Measurements from ENCODE around the gene TMEM179B. TPM values are rescaled to one million over a fixed set of nuclear protein-coding genes. Genes with fewer than 3 reads are reported as not detected.

TMEM179B gene
- total and polyA plus RNA-seq, 9 of the 15 experiments (the other 6 are each of a cell fraction or from before 2014, with no cell fraction given), result 27.7 to 105 (median 37.0) TPM

DNA sequence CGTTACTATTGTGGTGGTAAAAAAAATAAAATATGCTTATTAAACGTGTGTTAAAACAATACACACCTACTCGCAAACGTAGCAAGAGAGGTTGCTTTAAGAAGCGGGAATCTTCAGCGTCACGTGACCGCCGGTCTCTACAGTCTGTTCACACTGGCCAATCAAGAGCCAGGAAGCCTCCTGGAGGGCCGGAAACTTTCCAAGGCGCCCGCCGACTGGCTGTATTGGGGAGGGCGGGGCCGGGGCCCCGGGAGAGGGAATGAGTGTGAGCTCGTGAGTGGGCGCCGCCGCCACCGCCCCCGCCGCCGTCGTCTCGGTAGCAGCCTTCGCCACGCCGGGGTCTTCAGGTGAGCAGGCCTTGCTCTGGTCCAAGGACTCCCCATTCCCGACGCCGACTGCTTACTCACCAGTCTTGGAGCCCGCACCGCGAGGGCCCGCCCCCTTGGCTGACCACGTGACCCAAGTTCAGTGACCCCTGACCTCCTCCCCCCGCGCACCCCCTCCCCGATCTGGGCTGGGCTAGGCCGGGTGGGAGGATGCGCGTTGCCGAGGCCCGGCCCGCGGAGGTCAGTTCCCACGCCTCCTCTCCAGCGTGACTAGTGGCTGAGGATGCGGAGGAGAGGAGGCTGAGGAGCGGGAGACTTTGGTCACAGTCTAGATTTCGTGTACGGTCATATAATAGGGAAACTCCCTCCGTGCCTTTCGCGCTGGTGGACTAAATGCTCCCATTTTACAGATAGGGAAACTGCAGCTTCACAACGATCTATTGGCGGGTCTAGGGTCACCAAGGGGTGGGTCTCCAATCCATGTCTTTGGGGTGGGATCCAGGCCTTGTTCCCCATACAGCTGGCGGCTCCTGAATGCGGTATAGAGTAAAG is 15.8 kb upstream of the TMEM179B start, which contains the start of gene TAF6L (continued):
- TF ChIP-seq, protein P1, sequence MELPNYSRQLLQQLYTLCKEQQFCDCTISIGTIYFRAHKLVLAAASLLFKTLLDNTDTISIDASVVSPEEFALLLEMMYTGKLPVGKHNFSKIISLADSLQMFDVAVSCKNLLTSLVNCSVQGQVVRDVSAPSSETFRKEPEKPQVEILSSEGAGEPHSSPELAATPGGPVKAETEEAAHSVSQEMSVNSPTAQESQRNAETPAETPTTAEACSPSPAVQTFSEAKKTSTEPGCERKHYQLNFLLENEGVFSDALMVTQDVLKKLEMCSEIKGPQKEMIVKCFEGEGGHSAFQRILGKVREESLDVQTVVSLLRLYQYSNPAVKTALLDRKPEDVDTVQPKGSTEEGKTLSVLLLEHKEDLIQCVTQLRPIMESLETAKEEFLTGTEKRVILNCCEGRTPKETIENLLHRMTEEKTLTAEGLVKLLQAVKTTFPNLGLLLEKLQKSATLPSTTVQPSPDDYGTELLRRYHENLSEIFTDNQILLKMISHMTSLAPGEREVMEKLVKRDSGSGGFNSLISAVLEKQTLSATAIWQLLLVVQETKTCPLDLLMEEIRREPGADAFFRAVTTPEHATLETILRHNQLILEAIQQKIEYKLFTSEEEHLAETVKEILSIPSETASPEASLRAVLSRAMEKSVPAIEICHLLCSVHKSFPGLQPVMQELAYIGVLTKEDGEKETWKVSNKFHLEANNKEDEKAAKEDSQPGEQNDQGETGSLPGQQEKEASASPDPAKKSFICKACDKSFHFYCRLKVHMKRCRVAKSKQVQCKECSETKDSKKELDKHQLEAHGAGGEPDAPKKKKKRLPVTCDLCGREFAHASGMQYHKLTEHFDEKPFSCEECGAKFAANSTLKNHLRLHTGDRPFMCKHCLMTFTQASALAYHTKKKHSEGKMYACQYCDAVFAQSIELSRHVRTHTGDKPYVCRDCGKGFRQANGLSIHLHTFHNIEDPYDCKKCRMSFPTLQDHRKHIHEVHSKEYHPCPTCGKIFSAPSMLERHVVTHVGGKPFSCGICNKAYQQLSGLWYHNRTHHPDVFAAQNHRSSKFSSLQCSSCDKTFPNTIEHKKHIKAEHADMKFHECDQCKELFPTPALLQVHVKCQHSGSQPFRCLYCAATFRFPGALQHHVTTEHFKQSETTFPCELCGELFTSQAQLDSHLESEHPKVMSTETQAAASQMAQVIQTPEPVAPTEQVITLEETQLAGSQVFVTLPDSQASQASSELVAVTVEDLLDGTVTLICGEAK (IDR thresholded peaks at IDR 0.05), result 0 out of 2 replicates have a peak, but pooled peaks have one; percentile 21
- TF ChIP-seq, protein P1 (CRISPR knock-in tag; IDR thresholded peaks at IDR 0.05), result no peak
- TF ChIP-seq RFX5 (IDR thresholded peaks at IDR 0.05; ENCODE audit: low read depth, low read length), result no peak
- TF ChIP-seq HEY1 (CRISPR knock-in tag; IDR thresholded peaks at IDR 0.05; ENCODE audit: borderline replicate concordance), result no peak
- TF ChIP-seq SIX5 (IDR thresholded peaks at IDR 0.05; ENCODE audit: borderline replicate concordance in 1 of 2, insufficient read depth in 1 of 2, low read depth in 1 of 2, low read length in 2 of 2), result 0 out of 4 replicates have a peak, but pooled peaks of 1 of the 2 experiments have one; percentile 18
- TF ChIP-seq, protein P2, sequence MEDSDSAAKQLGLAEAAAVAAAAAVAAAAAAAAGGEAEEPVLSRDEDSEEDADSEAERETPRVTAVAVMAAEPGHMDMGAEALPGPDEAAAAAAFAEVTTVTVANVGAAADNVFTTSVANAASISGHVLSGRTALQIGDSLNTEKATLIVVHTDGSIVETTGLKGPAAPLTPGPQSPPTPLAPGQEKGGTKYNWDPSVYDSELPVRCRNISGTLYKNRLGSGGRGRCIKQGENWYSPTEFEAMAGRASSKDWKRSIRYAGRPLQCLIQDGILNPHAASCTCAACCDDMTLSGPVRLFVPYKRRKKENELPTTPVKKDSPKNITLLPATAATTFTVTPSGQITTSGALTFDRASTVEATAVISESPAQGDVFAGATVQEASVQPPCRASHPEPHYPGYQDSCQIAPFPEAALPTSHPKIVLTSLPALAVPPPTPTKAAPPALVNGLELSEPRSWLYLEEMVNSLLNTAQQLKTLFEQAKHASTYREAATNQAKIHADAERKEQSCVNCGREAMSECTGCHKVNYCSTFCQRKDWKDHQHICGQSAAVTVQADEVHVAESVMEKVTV (CRISPR knock-in tag; IDR thresholded peaks at IDR 0.05), result no peak
- no peak for TF ChIP-seq ZNF408 (CRISPR knock-in tag; IDR thresholded peaks at IDR 0.05; ENCODE audit: low read depth)
- TF ChIP-seq KLF1 (tag; IDR thresholded peaks at IDR 0.05), result no peak
- TF ChIP-seq, protein P3, sequence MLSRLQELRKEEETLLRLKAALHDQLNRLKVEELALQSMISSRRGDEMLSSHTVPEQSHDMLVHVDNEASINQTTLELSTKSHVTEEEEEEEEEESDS (CRISPR knock-in tag; IDR thresholded peaks at IDR 0.05), result no peak
